Stimulated activated naive CD4-positive, alpha-beta T cell (primary cell): ENCODE results near the gene CAMTA1.

ENCODE experiments used
- DNase-seq, 6 experiments: peaks; one replicate each; lab custom pipeline; 2025; lab: John Stamatoyannopoulos, UW

The CAMTA1 gene

GRCh38 chr1:7287013-7287412, 501.8 kb downstream of the CAMTA1 start:
- DNase-seq, result no peak

- no peak for DNase-seq
Measured at GRCh38 chr1:7288992-7289391, 503.7 kb downstream of the CAMTA1 start.

GRCh38 chr1:7289694-7290093, 504.4 kb downstream of the CAMTA1 start:
- DNase-seq, result no peak

- DNase-seq, result no peak
Measured at GRCh38 chr1:7290971-7291970, 506.0 kb downstream of the CAMTA1 start.

- DNase-seq, result no peak
Measured at GRCh38 chr1:7292036-7292681, 506.9 kb downstream of the CAMTA1 start.

- DNase-seq, result no peak
Measured at GRCh38 chr1:7292714-7293419, 507.6 kb downstream of the CAMTA1 start.

GRCh38 chr1:7293702-7294629, 508.7 kb downstream of the CAMTA1 start:
- no peak for DNase-seq

GRCh38 chr1:7294636-7295035, 509.4 kb downstream of the CAMTA1 start:
- no peak for DNase-seq

- DNase-seq, result no peak
Measured at GRCh38 chr1:7295946-7296345, 510.7 kb downstream of the CAMTA1 start.

GRCh38 chr1:7296968-7297367, 511.7 kb downstream of the CAMTA1 start:
- DNase-seq, result no peak

- no peak for DNase-seq
Measured at GRCh38 chr1:7298145-7298544, 512.9 kb downstream of the CAMTA1 start.

GRCh38 chr1:7298749-7299151, 513.5 kb downstream of the CAMTA1 start:
- no peak for DNase-seq

- no peak for DNase-seq
Measured at GRCh38 chr1:7299329-7299799, 514.1 kb downstream of the CAMTA1 start.

- no peak for DNase-seq
Measured at GRCh38 chr1:7299994-7300393, 514.7 kb downstream of the CAMTA1 start.

GRCh38 chr1:7300893-7301663, 515.8 kb downstream of the CAMTA1 start:
- no peak for DNase-seq

GRCh38 chr1:7301664-7301981, 516.4 kb downstream of the CAMTA1 start:
- DNase-seq, result no peak

- no peak for DNase-seq
Measured at GRCh38 chr1:7302126-7302525, 516.9 kb downstream of the CAMTA1 start.

- no peak for DNase-seq
Measured at GRCh38 chr1:7302873-7303272, 517.6 kb downstream of the CAMTA1 start.

GRCh38 chr1:7303554-7304317, 518.5 kb downstream of the CAMTA1 start:
- DNase-seq, result no peak

- no peak for DNase-seq
Measured at GRCh38 chr1:7313081-7313546, 527.9 kb downstream of the CAMTA1 start.
